AG04450 (cell line): ENCODE measurements around the gene SFMBT2. TPM values are rescaled to one million over a fixed set of nuclear protein-coding genes. Genes with fewer than 3 reads are reported as not detected.

ENCODE experiments used
- CTCF ChIA-PET: fragments of 300-600, 350-600 bp; formaldehyde crosslinking; extraction: SDS; loops from one replicate; lab custom pipeline; 2022; ENCODE audit warnings: antibody characterized with exemption, inconsistent platforms; lab: Charles Lee
- POLR2A ChIA-PET: fragments of 350-600 bp; formaldehyde crosslinking; extraction: SDS; loops from one replicate; lab custom pipeline; 2021; ENCODE audit warnings: antibody characterized with exemption, inconsistent platforms; lab: Yijun Ruan, JAX
- DNase-seq: peaks from one replicate; pipeline ENCODE4 v3.0.0-alpha.2; 2011; ENCODE audit warnings: low read depth, low spot score
- H3K27ac ChIP-seq: one replicate; pipeline ENCODE4 v1.5.1; 2012; ENCODE audit warnings: low read depth, low read length, control low read depth
- H3K27me3 ChIP-seq: one replicate; pipeline ENCODE4 v1.6.0; 2012; ENCODE audit warnings: low read length; ENCODE audit not compliant: control insufficient read depth, insufficient read depth
- H3K4me3 ChIP-seq: 2 replicates; pipeline ENCODE4 v1.5.1; 2011; ENCODE audit warnings: mild to moderate bottlenecking, low read depth, low read length, control low read depth
- H3K9me3 ChIP-seq: 2 replicates; pipeline ENCODE4 v1.5.1; 2012; ENCODE audit warnings: low read length; ENCODE audit not compliant: control insufficient read depth, insufficient read depth
- polyA plus RNA-seq: library from polyadenylated mRNA; depleted of rRNA; stranded (reverse); fragments of >200 nt; gene quantifications from 2 replicates; pipeline ENCODE4 v1.2.3, GENCODE V29; 2011
- TF ChIP-seq, protein P1 (sequence below): IDR thresholded peaks from 2 replicates; pipeline ENCODE4 v1.5.1; 2011; ENCODE audit warnings: low read depth, low read length, control low read depth, inconsistent platforms

Gene SFMBT2
- polyA plus RNA-seq, 1 experiment: 1.4 TPM

- ChIA-PET POLR2A (no interaction called here), CTCF (no interaction called here)
- Histone ChIP-seq H3K4me3 (no peak overlapping the region), H3K9me3 (no peaks in the 10 kb centered on the region), H3K27me3 (no peaks in the 10 kb centered on the region), H3K27ac (peak overlapping the region; percentile 81)
- DNase-seq: no peak
- TF ChIP-seq, protein P1, sequence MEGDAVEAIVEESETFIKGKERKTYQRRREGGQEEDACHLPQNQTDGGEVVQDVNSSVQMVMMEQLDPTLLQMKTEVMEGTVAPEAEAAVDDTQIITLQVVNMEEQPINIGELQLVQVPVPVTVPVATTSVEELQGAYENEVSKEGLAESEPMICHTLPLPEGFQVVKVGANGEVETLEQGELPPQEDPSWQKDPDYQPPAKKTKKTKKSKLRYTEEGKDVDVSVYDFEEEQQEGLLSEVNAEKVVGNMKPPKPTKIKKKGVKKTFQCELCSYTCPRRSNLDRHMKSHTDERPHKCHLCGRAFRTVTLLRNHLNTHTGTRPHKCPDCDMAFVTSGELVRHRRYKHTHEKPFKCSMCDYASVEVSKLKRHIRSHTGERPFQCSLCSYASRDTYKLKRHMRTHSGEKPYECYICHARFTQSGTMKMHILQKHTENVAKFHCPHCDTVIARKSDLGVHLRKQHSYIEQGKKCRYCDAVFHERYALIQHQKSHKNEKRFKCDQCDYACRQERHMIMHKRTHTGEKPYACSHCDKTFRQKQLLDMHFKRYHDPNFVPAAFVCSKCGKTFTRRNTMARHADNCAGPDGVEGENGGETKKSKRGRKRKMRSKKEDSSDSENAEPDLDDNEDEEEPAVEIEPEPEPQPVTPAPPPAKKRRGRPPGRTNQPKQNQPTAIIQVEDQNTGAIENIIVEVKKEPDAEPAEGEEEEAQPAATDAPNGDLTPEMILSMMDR: no peak
Observed at GRCh38 chr10:7260912-7261311, 149.9 kb downstream of the SFMBT2 start.

DNA sequence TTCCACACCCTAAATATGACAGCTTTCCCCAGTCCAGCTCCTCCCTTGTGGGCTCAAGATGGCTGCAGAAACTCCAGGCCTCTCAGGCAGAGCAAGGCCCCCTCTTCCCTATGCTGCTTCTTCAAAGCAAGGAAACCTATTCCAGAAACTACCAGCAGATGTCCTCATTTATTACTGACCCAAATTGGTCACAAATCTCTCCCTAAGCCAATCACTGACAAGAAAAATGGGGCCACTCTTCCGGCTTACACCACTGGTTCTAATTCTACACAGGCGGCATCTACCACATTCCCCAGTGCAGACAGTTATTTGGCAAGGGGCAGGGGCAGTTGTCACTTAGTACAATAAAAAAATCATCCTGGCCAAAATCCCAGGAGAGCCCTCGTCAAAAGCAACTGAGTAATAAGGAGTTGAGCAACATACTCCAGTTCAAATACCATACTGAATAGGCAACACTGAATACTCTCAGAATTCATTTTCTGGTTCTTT, 150.4 kb downstream of the SFMBT2 start:
- POLR2A ChIA-PET: no interaction called here
- TF ChIP-seq, protein P1: peak; percentile 71
- Histone ChIP-seq H3K4me3 (no peak overlapping the region), H3K27me3 (no peaks in the 10 kb centered on the region), H3K27ac (peak overlapping the region; percentile 81), H3K9me3 (no peaks in the 10 kb centered on the region)
- DNase-seq: peak; percentile 70
- CTCF ChIA-PET: interaction anchor here (0.6 to 1.0 kb wide), 3 partner anchors 9 to 157 kb away, joined by 3 read pairs; partner anchors contain the start of gene SFMBT2

- no peak overlapping the region for H3K4me3 ChIP-seq
- H3K27ac ChIP-seq: peak overlapping the region; percentile 11
- no peaks in the 10 kb centered on the region for H3K9me3 ChIP-seq
- DNase-seq: no peak
- ChIA-PET CTCF (interaction anchor here (0.7 kb wide), 1 partner anchor 213 kb away, joined by 3 read pairs; no protein-coding TSS in a partner anchor), POLR2A (no interaction called here)
- H3K27me3 ChIP-seq: no peaks in the 10 kb centered on the region
- TF ChIP-seq, protein P1: no peak
Observed at GRCh38 chr10:7258948-7259523, 151.8 kb downstream of the SFMBT2 start.

- H3K4me3 ChIP-seq: no peak overlapping the region
- ChIA-PET POLR2A (no interaction called here), CTCF (no interaction called here)
- no peaks in the 10 kb centered on the region for H3K9me3 ChIP-seq
- H3K27ac ChIP-seq: no peak overlapping the region
- TF ChIP-seq, protein P1: no peak
- no peaks in the 10 kb centered on the region for H3K27me3 ChIP-seq
- DNase-seq: no peak
Observed at GRCh38 chr10:7255517-7255916, 155.3 kb downstream of the SFMBT2 start.

DNA sequence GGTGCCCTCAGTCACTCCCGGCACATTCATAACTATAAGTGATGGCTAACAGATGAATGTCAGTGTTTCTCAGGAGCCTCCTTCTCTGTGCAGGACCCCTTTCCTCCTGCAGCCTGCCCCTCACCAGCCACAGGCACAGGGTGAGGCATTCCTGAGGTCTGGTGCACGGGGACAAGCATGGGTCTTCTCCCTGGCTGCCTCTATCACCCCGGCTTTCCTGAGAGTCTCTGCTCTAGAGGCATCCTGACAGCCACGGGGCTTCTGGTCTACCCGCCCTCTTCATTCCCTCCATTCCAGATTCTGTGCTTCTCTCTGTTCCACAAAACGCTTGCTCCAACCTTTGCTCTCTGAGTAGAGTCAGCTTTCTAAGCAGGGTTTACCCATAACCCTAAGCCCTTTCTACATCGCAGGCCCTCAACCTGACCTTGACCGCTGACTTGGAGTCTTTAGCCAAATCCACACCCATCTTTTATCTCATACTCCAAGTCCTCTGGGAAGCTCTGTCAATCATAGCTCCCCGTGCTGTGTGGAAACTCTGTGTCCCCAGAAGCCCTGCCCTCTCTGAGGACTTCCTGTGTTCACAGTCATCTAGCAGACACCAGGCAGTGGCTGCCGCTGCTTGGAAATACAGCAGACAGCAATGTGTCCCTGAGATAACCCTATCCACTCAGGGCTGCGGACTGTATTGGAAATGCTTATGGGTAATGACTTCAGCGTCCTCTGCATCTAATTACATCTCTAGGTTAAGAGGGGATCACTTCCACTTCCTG, 159.0 kb downstream of the SFMBT2 start:
- TF ChIP-seq, protein P1: no peak
- ChIA-PET POLR2A (no interaction called here), CTCF (no interaction called here)
- DNase-seq: no peak
- Histone ChIP-seq H3K27me3 (no peaks in the 10 kb centered on the region), H3K4me3 (no peak overlapping the region), H3K27ac (no peak overlapping the region), H3K9me3 (no peaks in the 10 kb centered on the region)
